OCI-LY1 (cell line): ENCODE measurements around the gene TMEM235.

Source experiments
- H2AFZ ChIP-seq: fragments of 200-600 bp; sonication (generic), shearing (Covaris generic); 2 replicates; pipeline ENCODE4 v1.6.0; 2014; ENCODE audit warnings: antibody characterized with exemption, mild to moderate bottlenecking, low read length
- H3F3A ChIP-seq: fragments of 200-600 bp; sonication (generic), shearing (Covaris generic); 2 replicates; pipeline ENCODE4 v1.6.0; 2014; ENCODE audit warnings: mild to moderate bottlenecking, antibody characterized with exemption, low read length, moderate library complexity; ENCODE audit not compliant: insufficient read depth
- H3K27ac ChIP-seq: fragments of 200-600 bp; sonication (generic); 2 replicates; pipeline ENCODE4 v1.5.1; 2014; ENCODE audit warnings: low read length, mixed run types, mild to moderate bottlenecking, low read depth; ENCODE audit not compliant: poor library complexity, severe bottlenecking
- H3K27me3 ChIP-seq: fragments of 200-600 bp; sonication (generic); 2 replicates; pipeline ENCODE4 v1.6.0; 2014; ENCODE audit warnings: antibody characterized with exemption, mild to moderate bottlenecking, low read length, moderate library complexity; ENCODE audit not compliant: insufficient read depth
- H3K36me3 ChIP-seq: fragments of 200-600 bp; sonication (generic); 2 replicates; pipeline ENCODE4 v1.6.1; 2014; ENCODE audit warnings: mild to moderate bottlenecking, antibody characterized with exemption, low read length, moderate library complexity, mixed read lengths; ENCODE audit not compliant: insufficient read depth
- H3K4me1 ChIP-seq: fragments of 200-600 bp; sonication (generic); 2 replicates; pipeline ENCODE4 v1.5.1; 2014; ENCODE audit warnings: mild to moderate bottlenecking, low read length, moderate library complexity; ENCODE audit not compliant: insufficient read depth, severe bottlenecking
- H3K4me2 ChIP-seq: fragments of 200-600 bp; sonication (generic), shearing (Covaris generic); 2 replicates; pipeline ENCODE4 v1.6.1; 2014; ENCODE audit warnings: low read length
- H3K4me3 ChIP-seq: fragments of 200-600 bp; sonication (generic); 2 replicates; pipeline ENCODE4 v1.5.1; 2014; ENCODE audit warnings: low read length, low read depth, mild to moderate bottlenecking, mixed read lengths; ENCODE audit not compliant: poor library complexity, severe bottlenecking
- H3K79me2 ChIP-seq: fragments of 200-600 bp; shearing (Covaris generic); 2 replicates; pipeline ENCODE4 v1.6.1; 2016; ENCODE audit warnings: mixed run types, low read length, mixed read lengths; ENCODE audit not compliant: insufficient read depth
- H3K9ac ChIP-seq: fragments of 200-600 bp; sonication (generic), shearing (Covaris generic); 2 replicates; pipeline ENCODE4 v1.6.1; 2014; ENCODE audit warnings: mild to moderate bottlenecking, low read length, mixed read lengths
- H3K9me2 ChIP-seq: fragments of 200-600 bp; sonication (generic), shearing (Covaris generic); 2 replicates; pipeline ENCODE4 v1.6.1; 2014; ENCODE audit warnings: low read depth, mild to moderate bottlenecking, low read length, mixed read lengths
- H3K9me3 ChIP-seq: fragments of 200-600 bp; shearing (Covaris generic); 2 replicates; pipeline ENCODE4 v1.6.1; 2014; ENCODE audit warnings: low read length, mixed read lengths
- H4K20me1 ChIP-seq: fragments of 200-600 bp; sonication (generic), shearing (Covaris generic); 2 replicates; pipeline ENCODE4 v1.6.0; 2016; ENCODE audit warnings: mild to moderate bottlenecking, low read length; ENCODE audit not compliant: insufficient read depth
- CTCF ChIP-seq: fragments of 200-600 bp; sonication (generic), shearing (Covaris generic); IDR thresholded peaks from 2 replicates; pipeline ENCODE4 v1.5.1; 2017; ENCODE audit warnings: mild to moderate bottlenecking, antibody characterized with exemption, low read length, moderate library complexity, mixed read lengths
- EZH2 ChIP-seq: fragments of 200-600 bp; sonication (generic), shearing (Covaris generic); IDR thresholded peaks from 2 replicates; pipeline ENCODE4 v1.8.0; 2017; ENCODE audit warnings: borderline replicate concordance, mixed run types, mild to moderate bottlenecking, antibody characterized with exemption, low read length, moderate library complexity, mixed read lengths

Gene TMEM235

GRCh38 chr17:78223765-78224164, 7.7 kb upstream of the TMEM235 start:
- peaks cover 61% of the 10 kb centered on the region for H3K36me3 ChIP-seq
- no peaks in the 10 kb centered on the region for H3K79me2 ChIP-seq
- H3K27me3 ChIP-seq = no peaks in the 10 kb centered on the region; the same call in 1 of the 2 replicates
- H4K20me1 ChIP-seq = no peaks in the 10 kb centered on the region
- H2AFZ ChIP-seq = no peak overlapping the region
- H3K9me3 ChIP-seq = no peaks in the 10 kb centered on the region
- H3K9me2 ChIP-seq = no peaks in the 10 kb centered on the region
- peaks cover 9% of the 10 kb centered on the region for H3K4me1 ChIP-seq
- no peak for TF ChIP-seq CTCF
- no peak for TF ChIP-seq EZH2
- peaks cover 4% of the 10 kb centered on the region; the same call in 1 of the 2 replicates for H3F3A ChIP-seq
- H3K27ac ChIP-seq = no peak overlapping the region
- H3K4me3 ChIP-seq = no peak overlapping the region
- no peak overlapping the region for H3K4me2 ChIP-seq
- no peak overlapping the region for H3K9ac ChIP-seq

- TF ChIP-seq EZH2 = no peak
- TF ChIP-seq CTCF = no peak
- Histone ChIP-seq H3F3A (peaks cover 4% of the 10 kb centered on the region; the same call in 1 of the 2 replicates), H3K4me1 (peaks cover 9% of the 10 kb centered on the region), H3K9me3 (no peaks in the 10 kb centered on the region), H3K27me3 (no peaks in the 10 kb centered on the region; the same call in 1 of the 2 replicates), H3K79me2 (no peaks in the 10 kb centered on the region), H3K27ac (no peak overlapping the region), H3K4me3 (no peak overlapping the region), H3K9ac (no peak overlapping the region), H3K36me3 (peaks cover 54% of the 10 kb centered on the region), H2AFZ (no peak overlapping the region), H3K9me2 (no peaks in the 10 kb centered on the region), H4K20me1 (no peaks in the 10 kb centered on the region), H3K4me2 (no peak overlapping the region)
Measured at GRCh38 chr17:78224231-78225087, 7.0 kb upstream of the TMEM235 start.

- H3K9me3 ChIP-seq = no peaks in the 10 kb centered on the region
- H3K27ac ChIP-seq = no peak overlapping the region
- peaks cover 4% of the 10 kb centered on the region; the same call in 1 of the 2 replicates for H3F3A ChIP-seq
- H3K4me2 ChIP-seq = no peak overlapping the region
- TF ChIP-seq CTCF = no peak
- no peak for TF ChIP-seq EZH2
- no peaks in the 10 kb centered on the region for H4K20me1 ChIP-seq
- H3K9me2 ChIP-seq = no peaks in the 10 kb centered on the region
- H3K9ac ChIP-seq = no peak overlapping the region
- H3K4me3 ChIP-seq = no peak overlapping the region
- H2AFZ ChIP-seq = no peak overlapping the region
- H3K4me1 ChIP-seq = peaks cover 11% of the 10 kb centered on the region
- H3K27me3 ChIP-seq = no peaks in the 10 kb centered on the region; the same call in 1 of the 2 replicates
- H3K36me3 ChIP-seq = peaks cover 48% of the 10 kb centered on the region
- H3K79me2 ChIP-seq = no peaks in the 10 kb centered on the region
Measured at GRCh38 chr17:78225088-78225865, 6.2 kb upstream of the TMEM235 start.
